Measurements from ENCODE around the gene GMPPB. TPM values are rescaled to one million over a fixed set of nuclear protein-coding genes. Genes with fewer than 3 reads are reported as not detected.

GMPPB gene
- total and polyA plus RNA-seq, 2 of the 8 experiments (the other 6 are each of a cell fraction or from before 2014, with no cell fraction given), result 20.9 to 23.9 TPM

DNA sequence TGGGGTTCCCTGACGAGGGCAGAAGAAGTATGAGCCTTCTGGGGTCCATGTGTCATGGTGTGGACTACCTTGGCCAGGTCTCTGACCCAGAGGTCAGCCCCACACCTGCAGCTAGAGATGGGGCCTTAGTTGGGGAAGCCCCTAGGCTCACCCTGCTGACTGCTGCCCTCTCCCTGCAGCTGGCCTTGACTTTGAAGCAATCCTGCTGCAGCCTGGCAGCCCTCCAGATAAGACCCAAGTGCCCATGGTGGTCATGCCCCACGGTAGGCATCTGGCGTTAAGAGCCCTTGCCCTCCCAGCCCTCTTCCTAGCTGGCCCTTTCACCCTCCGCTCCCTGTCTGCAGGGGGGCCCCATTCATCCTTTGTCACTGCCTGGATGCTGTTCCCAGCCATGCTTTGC lies 42.2 kb downstream of the GMPPB start (continued):
- TF ChIP-seq KDM4A (IDR thresholded peaks at IDR 0.05; ENCODE audit: low read depth, low read length, severe bottlenecking), result no peak
- TF ChIP-seq, protein P1, sequence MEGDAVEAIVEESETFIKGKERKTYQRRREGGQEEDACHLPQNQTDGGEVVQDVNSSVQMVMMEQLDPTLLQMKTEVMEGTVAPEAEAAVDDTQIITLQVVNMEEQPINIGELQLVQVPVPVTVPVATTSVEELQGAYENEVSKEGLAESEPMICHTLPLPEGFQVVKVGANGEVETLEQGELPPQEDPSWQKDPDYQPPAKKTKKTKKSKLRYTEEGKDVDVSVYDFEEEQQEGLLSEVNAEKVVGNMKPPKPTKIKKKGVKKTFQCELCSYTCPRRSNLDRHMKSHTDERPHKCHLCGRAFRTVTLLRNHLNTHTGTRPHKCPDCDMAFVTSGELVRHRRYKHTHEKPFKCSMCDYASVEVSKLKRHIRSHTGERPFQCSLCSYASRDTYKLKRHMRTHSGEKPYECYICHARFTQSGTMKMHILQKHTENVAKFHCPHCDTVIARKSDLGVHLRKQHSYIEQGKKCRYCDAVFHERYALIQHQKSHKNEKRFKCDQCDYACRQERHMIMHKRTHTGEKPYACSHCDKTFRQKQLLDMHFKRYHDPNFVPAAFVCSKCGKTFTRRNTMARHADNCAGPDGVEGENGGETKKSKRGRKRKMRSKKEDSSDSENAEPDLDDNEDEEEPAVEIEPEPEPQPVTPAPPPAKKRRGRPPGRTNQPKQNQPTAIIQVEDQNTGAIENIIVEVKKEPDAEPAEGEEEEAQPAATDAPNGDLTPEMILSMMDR (IDR thresholded peaks at IDR 0.05; ENCODE audit: control extremely low read depth in 1 of 3, insufficient read depth in 1 of 3, low read depth in 1 of 3, low read length in 3 of 3), result no peak

All from H1 (cell line).